SK-N-SH (cell line): ENCODE data around the gene NECTIN1. TPM values are rescaled to one million over a fixed set of nuclear protein-coding genes. Genes with fewer than 3 reads are reported as not detected.

Experiments used
- CTCF ChIA-PET: fragments of 300-600, 350-600 bp; formaldehyde crosslinking; extraction: SDS; loops from one replicate; lab custom pipeline; 2021; lab: Yijun Ruan, JAX
- POLR2A ChIA-PET: fragments of 350-600 bp; sonication (Branson Sonifier 250); formaldehyde crosslinking; extraction: SDS; loops from one replicate; lab custom pipeline; 2020; ENCODE audit warnings: antibody characterized with exemption, inconsistent platforms; lab: Yijun Ruan, JAX
- DNase-seq: peaks from one replicate; pipeline ENCODE4 v3.0.0; 2012
- H2AFZ ChIP-seq: fragments of 200-600 bp; sonication (generic); 2 replicates; pipeline ENCODE4 v1.8.1; 2016; ENCODE audit warnings: antibody characterized with exemption, mild to moderate bottlenecking, low read depth
- H3F3A ChIP-seq: fragments of 200-600 bp; sonication (generic); replicated peaks from 2 replicates; pipeline ENCODE3; 2016; ENCODE audit warnings: antibody characterized with exemption, mild to moderate bottlenecking; ENCODE audit not compliant: insufficient read depth
- H3K27ac ChIP-seq, 2 experiments: fragments of 200-500 bp in 1 of 2; fragments of 200-600 bp in 1 of 2; sonication (Bioruptor generic) in 1 of 2; sonication (generic), shearing (Covaris generic) in 1 of 2; 2 replicates each; pipeline versions ENCODE4 v1.5.1 to v1.6.1; 2014 to 2016; ENCODE audit warnings: low read depth in 2 of 2, inconsistent platforms in 1 of 2, low read length in 1 of 2, mild to moderate bottlenecking in 1 of 2, mixed read lengths in 1 of 2
- H3K27me3 ChIP-seq: fragments of 200-600 bp; sonication (generic), shearing (Covaris generic); 2 replicates; pipeline ENCODE4 v1.6.1; 2016; ENCODE audit warnings: mixed run types; ENCODE audit not compliant: insufficient read depth
- H3K36me3 ChIP-seq, 2 experiments: fragments of 200-500 bp in 1 of 2; fragments of 200-600 bp in 1 of 2; sonication (Bioruptor generic) in 1 of 2; sonication (generic) in 1 of 2; replicated peaks in 1 of 2; 2 replicates each; pipeline versions ENCODE3 to v1.5.1; 2014 to 2016; ENCODE audit warnings: low read length in 1 of 2, mild to moderate bottlenecking in 1 of 2; ENCODE audit not compliant: insufficient read depth in 2 of 2, control insufficient read depth in 1 of 2
- H3K4me1 ChIP-seq, 2 experiments: fragments of 200-500 bp in 1 of 2; fragments of 200-600 bp in 1 of 2; sonication (Bioruptor generic) in 1 of 2; sonication (generic), shearing (Covaris generic) in 1 of 2; 2 replicates each; pipeline versions ENCODE4 v1.5.1 to v1.6.1; 2014 to 2016; ENCODE audit warnings: low read depth in 1 of 2, low read length in 1 of 2, mixed run types in 1 of 2; ENCODE audit not compliant: insufficient read depth in 2 of 2, control insufficient read depth in 1 of 2
- H3K4me2 ChIP-seq: fragments of 200-600 bp; sonication (generic), shearing (Covaris generic); 2 replicates; pipeline ENCODE4 v1.6.1; 2017; ENCODE audit warnings: mixed run types
- H3K4me3 ChIP-seq, 2 experiments: fragments of 200-500 bp in 1 of 2; fragments of 200-600 bp in 1 of 2; sonication (Bioruptor generic) in 1 of 2; sonication (generic), shearing (Covaris generic) in 1 of 2; 2 replicates each; pipeline versions ENCODE4 v1.5.1 to v1.8.1; 2014 to 2016; ENCODE audit warnings: low read depth in 2 of 2, inconsistent platforms in 1 of 2, low read length in 1 of 2, mild to moderate bottlenecking in 1 of 2, mixed read lengths in 1 of 2, moderate library complexity in 1 of 2
- H3K79me2 ChIP-seq: fragments of 200-600 bp; sonication (generic); 2 replicates; pipeline ENCODE4 v1.8.1; 2017; ENCODE audit warnings: mild to moderate bottlenecking; ENCODE audit not compliant: insufficient read depth
- H3K9ac ChIP-seq: fragments of 200-600 bp; sonication (generic); 2 replicates; pipeline ENCODE4 v1.6.1; 2017; ENCODE audit warnings: mixed run types
- H3K9me2 ChIP-seq: fragments of 200-600 bp; sonication (generic); 2 replicates; pipeline ENCODE4 v1.6.1; 2017; ENCODE audit warnings: mixed run types
- H3K9me3 ChIP-seq: fragments of 200-600 bp; sonication (generic); 2 replicates; pipeline ENCODE4 v1.6.1; 2017; ENCODE audit warnings: mixed run types, mild to moderate bottlenecking, moderate library complexity
- H4K20me1 ChIP-seq: fragments of 200-600 bp; sonication (generic); 2 replicates; pipeline ENCODE4 v1.6.1; 2017; ENCODE audit warnings: mild to moderate bottlenecking, mixed run types; ENCODE audit not compliant: insufficient read depth
- ELF1 ChIP-seq: IDR thresholded peaks from 2 replicates; pipeline ENCODE4 v1.4.0; 2012
- FOXJ3 ChIP-seq: sonication (generic); formaldehyde crosslinking; IDR thresholded peaks from 2 replicates; pipeline ENCODE4 v1.5.1; 2020; ENCODE audit warnings: mild to moderate bottlenecking, missing genetic modification reagents
- NFIC ChIP-seq: IDR thresholded peaks from 2 replicates; pipeline ENCODE4 v1.4.0; 2012; ENCODE audit warnings: borderline replicate concordance
- NRF1 ChIP-seq: IDR thresholded peaks from 2 replicates; pipeline ENCODE4 v1.6.1; 2012; ENCODE audit warnings: low read depth, mild to moderate bottlenecking, low read length
- REST ChIP-seq: IDR thresholded peaks from 2 replicates; pipeline ENCODE4 v1.6.1; 2012; ENCODE audit warnings: mild to moderate bottlenecking, low read depth, low read length, moderate library complexity
- RFX5 ChIP-seq: IDR thresholded peaks from 2 replicates; pipeline ENCODE4 v1.6.1; 2012; ENCODE audit warnings: mild to moderate bottlenecking, improper control_type of control experiment, low read length
- SIN3A ChIP-seq: IDR thresholded peaks from 2 replicates; pipeline ENCODE4 v1.6.1; 2012; ENCODE audit warnings: low read depth, mild to moderate bottlenecking, low read length, moderate library complexity, borderline replicate concordance
- TAF1 ChIP-seq: IDR thresholded peaks from 2 replicates; pipeline ENCODE4 v1.6.1; 2012; ENCODE audit warnings: low read depth, mild to moderate bottlenecking, low read length, moderate library complexity, borderline replicate concordance
- TCF12 ChIP-seq: IDR thresholded peaks from 2 replicates; pipeline ENCODE4 v1.4.0; 2012
- TEAD4 ChIP-seq: IDR thresholded peaks from 2 replicates; pipeline ENCODE4 v1.4.0; 2012; ENCODE audit warnings: mild to moderate bottlenecking, borderline replicate concordance; ENCODE audit not compliant: insufficient read depth
- USF2 ChIP-seq: fragments of 150-350 bp; IDR thresholded peaks from 2 replicates; pipeline ENCODE4 v1.6.1; 2017; ENCODE audit warnings: antibody characterized with exemption, low read length, low read depth, borderline replicate concordance
- ZBTB33 ChIP-seq: IDR thresholded peaks from 2 replicates; pipeline ENCODE4 v1.4.0; 2012; ENCODE audit warnings: low read depth, borderline replicate concordance
- WGBS: methylation state at CpG from one replicate; pipeline ENCODE4 v1.1.6; 2017; ENCODE audit warnings: low lambda C conversion rate; 5-methylcytosine and 5-hydroxymethylcytosine counted together
- polyA plus RNA-seq, 3 experiments: library from polyadenylated mRNA; depleted of rRNA; stranded (reverse); fragments of >200 nt; gene quantifications; 2 replicates each; pipeline ENCODE4 v1.2.3, GENCODE V29; 2012

The NECTIN1 gene
- polyA plus RNA-seq, 1 of the 3 experiments (the other 2 are of a cell fraction): 9.1 TPM

GRCh38 chr11:119634301-119634700 is 94.7 kb downstream of the NECTIN1 start:
- Histone ChIP-seq H3K79me2 (no peaks in the 10 kb centered on the region), H3F3A (no peaks in the 10 kb centered on the region), H2AFZ (no peak overlapping the region), H3K27me3 (no peaks in the 10 kb centered on the region), H4K20me1 (no peaks in the 10 kb centered on the region), H3K9me3 (no peaks in the 10 kb centered on the region), H3K9me2 (no peaks in the 10 kb centered on the region), H3K4me2 (no peak overlapping the region), H3K4me3 (no peak overlapping the region), H3K27ac (no peak overlapping the region), H3K4me1 (peaks cover 0 to 10% of the 10 kb centered on the region in 2 experiments; a peak in 1 of 4 replicates), H3K36me3 (no peaks in the 10 kb centered on the region), H3K9ac (no peak overlapping the region)
- POLR2A ChIA-PET: no interaction called here
- 63% methylated on average over 3 of the region's 15 CpGs for WGBS
- DNase-seq: no peak
- TF ChIP-seq NFIC (no peak), REST (no peak), FOXJ3 (CRISPR knock-in tag) (no peak), TEAD4 (no peak), NRF1 (no peak), USF2 (no peak), TAF1 (no peak), ELF1 (no peak)
- CTCF ChIA-PET: interaction anchor here (1.1 to 2.4 kb wide), 5 partner anchors 10 to 95 kb away, joined by 3 to 18 read pairs (median 4); no protein-coding TSS in a partner anchor

- Histone ChIP-seq H4K20me1 (no peaks in the 10 kb centered on the region), H3K4me2 (no peak overlapping the region), H3K4me1 (peaks cover 0 to 12% of the 10 kb centered on the region in 2 experiments; a peak in 1 of 4 replicates), H3K36me3 (no peaks in the 10 kb centered on the region), H3K27me3 (no peaks in the 10 kb centered on the region), H3K27ac (no peak overlapping the region), H3F3A (no peaks in the 10 kb centered on the region), H2AFZ (no peak overlapping the region), H3K79me2 (no peaks in the 10 kb centered on the region), H3K4me3 (no peak overlapping the region), H3K9ac (no peak overlapping the region), H3K9me3 (no peaks in the 10 kb centered on the region), H3K9me2 (no peaks in the 10 kb centered on the region)
- TF ChIP-seq FOXJ3 (CRISPR knock-in tag) (no peak), TCF12 (no peak), ZBTB33 (no peak), RFX5 (no peak), USF2 (no peak), SIN3A (no peak), TAF1 (no peak)
- POLR2A ChIA-PET: no interaction called here
- CTCF ChIA-PET: interaction anchor here (0.9 to 1.4 kb wide), 4 partner anchors 27 to 148 kb away, joined by 3 read pairs; no protein-coding TSS in a partner anchor
- DNase-seq: no peak
- 81% methylated on average over 4 of the region's 8 CpGs for WGBS
Measured at GRCh38 chr11:119629834-119630624, 99.0 kb downstream of the NECTIN1 start.
